ENCODE data around the gene ARHGAP24.

ARHGAP24 gene

DNA sequence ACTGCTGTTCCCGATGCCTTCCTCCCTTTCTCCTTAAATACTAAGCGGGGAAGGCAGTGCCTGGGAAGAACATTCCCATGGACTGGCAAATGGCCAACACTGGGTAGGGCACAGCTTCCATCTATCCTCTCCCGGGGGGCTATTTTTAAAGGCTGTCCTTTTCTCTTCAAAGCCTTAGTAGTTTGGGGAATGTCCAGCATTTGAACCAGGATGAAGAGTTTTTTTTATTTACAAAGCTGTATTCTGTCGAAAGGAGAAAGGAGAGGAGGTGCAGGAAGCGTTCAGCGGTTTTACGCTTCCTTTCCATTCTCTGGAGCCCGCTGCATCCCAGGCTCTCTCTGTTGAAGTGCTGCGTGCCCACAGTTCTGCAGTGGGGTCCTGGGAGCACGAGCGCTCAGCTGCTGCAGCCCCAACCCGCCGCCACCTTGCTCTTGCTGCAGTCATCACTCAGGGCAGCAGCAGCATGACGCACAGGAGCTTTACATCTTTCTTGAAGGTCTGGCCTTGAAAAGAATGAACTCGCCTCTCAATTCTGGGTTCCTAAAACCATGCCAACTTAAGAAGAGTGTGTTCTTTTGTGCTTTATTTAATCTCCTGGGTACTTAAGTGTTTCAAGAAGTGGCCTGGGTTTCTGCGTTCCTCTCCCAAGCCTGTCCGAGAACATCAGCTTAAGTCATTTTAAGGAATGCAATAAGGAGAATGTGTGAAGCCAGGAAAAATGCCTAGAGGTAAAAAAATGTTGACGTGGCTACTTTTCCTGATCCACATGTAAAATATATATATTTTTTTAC is 457.7 kb downstream of the ARHGAP24 start:
- Histone ChIP-seq H3K27me3 (ENCODE audit: insufficient read depth, low read length) (no peaks in the 10 kb centered on the region), H3K4me3 (ENCODE audit: low read depth, low read length) (peak overlapping the region; percentile 10; the same call in 1 of the 2 replicates), H3K79me2 (ENCODE audit: control insufficient read depth, insufficient read depth, low read length, unreplicated experiment) (peaks cover 6% of the 10 kb centered on the region), H2AFZ (ENCODE audit: low read length, unreplicated experiment) (no peak overlapping the region), H3K4me1 (ENCODE audit: control insufficient read depth, insufficient read depth, low read length, unreplicated experiment) (peaks cover 14% of the 10 kb centered on the region), H3K27ac (ENCODE audit: low read depth, low read length) (no peak overlapping the region), H3K36me3 (ENCODE audit: insufficient read depth, low read length) (no peaks in the 10 kb centered on the region; the same call in 1 of the 2 replicates)

DNA sequence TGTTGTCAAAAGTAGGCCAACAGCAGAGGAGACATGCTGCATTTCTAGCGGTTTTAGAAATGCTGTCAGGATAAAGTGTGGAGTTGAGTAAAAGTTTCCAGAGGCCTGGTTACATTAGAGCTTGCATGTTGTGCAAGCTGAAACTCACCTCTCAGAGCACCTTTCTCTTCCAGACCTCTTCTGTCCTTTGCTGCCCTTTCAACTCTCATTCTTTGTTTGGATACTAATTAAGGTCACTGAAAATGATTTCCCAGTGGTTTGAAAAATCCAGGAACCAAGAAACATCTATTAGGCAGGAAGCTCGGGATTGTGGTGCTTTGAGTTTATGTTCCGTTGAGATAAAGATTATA is 458.3 kb downstream of the ARHGAP24 start:
- H3K36me3 ChIP-seq (ENCODE audit: insufficient read depth, low read length), result no peaks in the 10 kb centered on the region; the same call in 1 of the 2 replicates
- H3K79me2 ChIP-seq (ENCODE audit: control insufficient read depth, insufficient read depth, low read length, unreplicated experiment), result peaks cover 7% of the 10 kb centered on the region
- H3K27ac ChIP-seq (ENCODE audit: low read depth, low read length), result no peak overlapping the region
- no peaks in the 10 kb centered on the region for H3K27me3 ChIP-seq (ENCODE audit: insufficient read depth, low read length)
- H2AFZ ChIP-seq (ENCODE audit: low read length, unreplicated experiment), result no peak overlapping the region
- no peak overlapping the region for H3K4me3 ChIP-seq (ENCODE audit: low read depth, low read length)
- peaks cover 10% of the 10 kb centered on the region for H3K4me1 ChIP-seq (ENCODE audit: control insufficient read depth, insufficient read depth, low read length, unreplicated experiment)

DNA sequence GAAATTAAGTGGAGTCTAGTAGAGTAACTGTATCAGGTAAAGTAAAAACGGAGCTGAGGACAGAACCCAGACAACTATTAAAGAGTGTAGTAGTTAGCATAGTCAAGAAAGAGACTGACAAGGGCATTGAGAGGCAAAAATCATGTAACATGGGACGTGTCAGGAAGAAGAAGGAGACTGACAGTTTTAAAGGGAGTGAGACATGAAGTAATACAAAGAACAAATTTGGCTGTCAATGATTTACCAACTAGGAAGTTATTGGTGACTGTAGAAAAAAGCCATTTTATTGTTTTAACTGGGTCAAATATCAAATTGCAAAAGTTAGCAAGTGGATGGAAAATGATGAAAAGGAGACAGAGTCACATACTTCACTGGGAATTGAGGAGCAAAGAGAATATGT is 462.6 kb downstream of the ARHGAP24 start:
- Histone ChIP-seq H3K36me3 (ENCODE audit: insufficient read depth, low read length) (no peaks in the 10 kb centered on the region), H3K4me3 (ENCODE audit: low read depth, low read length) (no peak overlapping the region), H3K27me3 (ENCODE audit: insufficient read depth, low read length) (no peaks in the 10 kb centered on the region), H3K79me2 (ENCODE audit: control insufficient read depth, insufficient read depth, low read length, unreplicated experiment) (peaks cover 9% of the 10 kb centered on the region), H3K4me1 (ENCODE audit: control insufficient read depth, insufficient read depth, low read length, unreplicated experiment) (peaks cover 8% of the 10 kb centered on the region), H3K27ac (ENCODE audit: low read depth, low read length) (no peak overlapping the region), H2AFZ (ENCODE audit: low read length, unreplicated experiment) (no peak overlapping the region)

DNA sequence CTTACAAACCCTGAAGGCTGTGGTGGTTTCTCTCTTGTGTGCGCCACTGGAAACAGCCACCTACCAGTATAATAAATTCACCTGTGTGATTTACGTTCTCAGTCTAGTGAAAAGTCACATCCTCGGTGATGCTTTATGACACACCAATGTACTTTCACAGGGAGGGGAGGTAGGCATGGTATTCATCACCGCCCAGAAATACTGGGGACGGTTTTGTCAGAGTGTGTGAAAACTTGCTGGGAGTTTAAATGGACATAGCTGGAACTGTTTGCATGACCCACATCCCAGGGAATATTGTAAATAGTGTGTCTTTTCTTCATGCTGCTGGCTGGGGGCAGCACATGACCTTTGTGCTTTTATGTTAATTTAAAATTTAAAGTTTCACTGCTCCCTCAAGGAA is 463.1 kb downstream of the ARHGAP24 start:
- no peak overlapping the region for H3K4me3 ChIP-seq (ENCODE audit: low read depth, low read length)
- no peaks in the 10 kb centered on the region for H3K36me3 ChIP-seq (ENCODE audit: insufficient read depth, low read length)
- peaks cover 9% of the 10 kb centered on the region for H3K79me2 ChIP-seq (ENCODE audit: control insufficient read depth, insufficient read depth, low read length, unreplicated experiment)
- H2AFZ ChIP-seq (ENCODE audit: low read length, unreplicated experiment), result no peak overlapping the region
- no peaks in the 10 kb centered on the region for H3K27me3 ChIP-seq (ENCODE audit: insufficient read depth, low read length)
- peaks cover 8% of the 10 kb centered on the region for H3K4me1 ChIP-seq (ENCODE audit: control insufficient read depth, insufficient read depth, low read length, unreplicated experiment)
- H3K27ac ChIP-seq (ENCODE audit: low read depth, low read length), result no peak overlapping the region

DNA sequence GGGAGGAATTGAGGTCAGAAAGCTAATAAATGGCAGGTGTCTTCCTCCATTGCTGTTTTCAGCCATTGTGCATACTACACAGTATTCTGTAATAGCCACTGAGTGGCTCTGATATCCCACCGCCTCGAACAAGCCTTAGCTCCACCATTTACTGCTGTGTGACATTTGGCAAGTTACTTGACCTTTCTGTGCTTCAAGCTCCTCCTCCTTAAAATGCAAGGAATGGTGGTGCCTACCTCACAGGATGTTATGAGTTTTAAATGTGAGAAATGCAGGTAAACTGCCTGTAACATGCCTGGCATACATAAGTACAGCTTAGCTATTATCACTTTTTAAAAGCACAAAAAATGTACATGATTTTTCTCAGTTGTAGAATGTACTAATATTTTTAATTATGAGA is 464.0 kb downstream of the ARHGAP24 start:
- peak overlapping the region; percentile 52; the same call in 1 of the 2 replicates for H3K27ac ChIP-seq (ENCODE audit: low read depth, low read length)
- peaks cover 8% of the 10 kb centered on the region for H3K4me1 ChIP-seq (ENCODE audit: control insufficient read depth, insufficient read depth, low read length, unreplicated experiment)
- H3K27me3 ChIP-seq (ENCODE audit: insufficient read depth, low read length), result no peaks in the 10 kb centered on the region
- H3K4me3 ChIP-seq (ENCODE audit: low read depth, low read length), result peak overlapping the region; percentile 76
- no peaks in the 10 kb centered on the region for H3K36me3 ChIP-seq (ENCODE audit: insufficient read depth, low read length)
- H2AFZ ChIP-seq (ENCODE audit: low read length, unreplicated experiment), result no peak overlapping the region
- H3K79me2 ChIP-seq (ENCODE audit: control insufficient read depth, insufficient read depth, low read length, unreplicated experiment), result peaks cover 9% of the 10 kb centered on the region

DNA sequence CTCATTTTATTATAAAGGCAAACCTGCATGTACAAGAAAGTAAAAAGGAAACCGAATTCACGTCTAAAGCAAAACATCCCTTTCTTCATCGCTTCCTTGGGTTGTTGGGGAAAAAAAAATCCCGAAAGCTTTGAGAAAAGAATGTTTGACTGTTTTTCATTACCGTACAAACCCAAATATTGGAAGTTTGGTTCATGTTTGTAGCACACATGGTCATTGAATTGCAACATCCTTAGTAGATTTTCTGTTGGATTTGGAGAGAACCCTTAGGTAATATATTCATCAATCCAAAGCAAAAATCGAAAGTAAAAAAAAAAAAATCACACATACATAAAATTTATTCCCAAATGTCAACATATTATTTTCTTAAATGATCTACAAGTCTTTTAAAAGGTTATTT is 464.6 kb downstream of the ARHGAP24 start:
- Histone ChIP-seq H2AFZ (ENCODE audit: low read length, unreplicated experiment) (no peak overlapping the region), H3K4me3 (ENCODE audit: low read depth, low read length) (peak overlapping the region; percentile 76), H3K27me3 (ENCODE audit: insufficient read depth, low read length) (no peaks in the 10 kb centered on the region)

DNA sequence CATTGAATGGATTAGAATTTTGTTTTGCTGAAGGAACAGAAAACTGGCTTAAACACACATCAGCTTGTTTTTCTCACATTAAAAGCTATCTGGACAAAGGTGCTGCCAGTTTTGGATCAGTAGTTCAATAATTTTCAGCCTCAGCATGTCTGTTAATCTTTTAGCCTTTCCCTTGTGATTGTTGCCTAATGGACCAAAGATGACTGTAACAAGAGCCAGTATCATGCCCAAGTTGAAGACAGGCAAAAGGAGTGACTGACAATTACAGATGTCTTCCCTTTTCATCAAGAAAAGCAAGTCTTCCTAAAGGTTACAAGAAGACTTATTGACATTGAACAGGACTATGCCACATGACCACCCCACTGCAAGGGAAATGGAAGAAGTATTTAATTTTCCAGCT is 465.2 kb downstream of the ARHGAP24 start:
- Histone ChIP-seq H3K27ac (ENCODE audit: low read depth, low read length) (peak overlapping the region; percentile 52), H3K4me1 (ENCODE audit: control insufficient read depth, insufficient read depth, low read length, unreplicated experiment) (peaks cover 8% of the 10 kb centered on the region), H3K27me3 (ENCODE audit: insufficient read depth, low read length) (no peaks in the 10 kb centered on the region), H3K4me3 (ENCODE audit: low read depth, low read length) (peak overlapping the region; percentile 76), H3K36me3 (ENCODE audit: insufficient read depth, low read length) (no peaks in the 10 kb centered on the region), H2AFZ (ENCODE audit: low read length, unreplicated experiment) (no peak overlapping the region), H3K79me2 (ENCODE audit: control insufficient read depth, insufficient read depth, low read length, unreplicated experiment) (peaks cover 9% of the 10 kb centered on the region)

More for the DNA sequence above, 464.6 kb downstream of the ARHGAP24 start:
- Histone ChIP-seq H3K4me1 (ENCODE audit: control insufficient read depth, insufficient read depth, low read length, unreplicated experiment) (peaks cover 8% of the 10 kb centered on the region), H3K79me2 (ENCODE audit: control insufficient read depth, insufficient read depth, low read length, unreplicated experiment) (peaks cover 9% of the 10 kb centered on the region), H3K27ac (ENCODE audit: low read depth, low read length) (peak overlapping the region; percentile 52), H3K36me3 (ENCODE audit: insufficient read depth, low read length) (no peaks in the 10 kb centered on the region)

DNA sequence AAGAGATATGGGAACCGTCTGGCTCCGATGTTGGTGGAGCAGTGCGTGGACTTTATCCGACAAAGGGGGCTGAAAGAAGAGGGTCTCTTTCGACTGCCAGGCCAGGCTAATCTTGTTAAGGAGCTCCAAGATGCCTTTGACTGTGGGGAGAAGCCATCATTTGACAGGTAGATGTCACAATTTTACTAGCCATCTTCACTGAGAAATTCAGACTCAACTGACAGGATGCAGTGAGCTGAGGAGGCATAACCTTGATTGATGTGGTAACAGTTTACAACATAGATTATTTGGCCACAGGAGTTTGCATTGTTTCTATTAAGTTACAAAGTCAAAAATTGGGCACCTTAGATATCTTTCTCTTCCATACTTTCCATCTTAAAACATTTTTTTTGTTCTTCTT is 467.2 kb downstream of the ARHGAP24 start:
- peaks cover 11% of the 10 kb centered on the region for H3K79me2 ChIP-seq (ENCODE audit: control insufficient read depth, insufficient read depth, low read length, unreplicated experiment)
- H3K36me3 ChIP-seq (ENCODE audit: insufficient read depth, low read length), result no peaks in the 10 kb centered on the region
- H3K4me1 ChIP-seq (ENCODE audit: control insufficient read depth, insufficient read depth, low read length, unreplicated experiment), result peaks cover 8% of the 10 kb centered on the region
- no peak overlapping the region for H2AFZ ChIP-seq (ENCODE audit: low read length, unreplicated experiment)
- no peak overlapping the region for H3K4me3 ChIP-seq (ENCODE audit: low read depth, low read length)
- H3K27ac ChIP-seq (ENCODE audit: low read depth, low read length), result no peak overlapping the region
- no peaks in the 10 kb centered on the region for H3K27me3 ChIP-seq (ENCODE audit: insufficient read depth, low read length)

DNA sequence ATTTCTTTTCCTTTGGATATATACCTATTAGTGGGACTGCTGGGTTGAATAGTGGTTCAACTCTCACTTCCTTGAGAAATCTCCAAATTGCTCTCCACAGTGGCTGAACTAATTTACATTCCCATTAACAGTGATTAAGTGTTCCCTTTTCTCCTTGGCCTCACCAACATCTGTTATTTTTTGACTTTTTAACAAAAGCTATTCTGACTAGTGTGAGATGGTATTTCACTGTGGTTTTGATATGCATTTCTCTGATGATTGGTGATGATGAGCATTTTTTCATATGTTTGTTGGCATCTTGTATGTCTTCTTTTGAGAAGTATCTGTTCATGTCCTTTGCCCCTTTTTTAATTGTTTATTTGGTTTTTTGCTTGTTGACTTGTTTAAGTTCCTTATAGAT is 471.9 kb downstream of the ARHGAP24 start:
- Histone ChIP-seq H3K79me2 (ENCODE audit: control insufficient read depth, insufficient read depth, low read length, unreplicated experiment) (peaks cover 15% of the 10 kb centered on the region), H3K4me3 (ENCODE audit: low read depth, low read length) (no peak overlapping the region), H3K27me3 (ENCODE audit: insufficient read depth, low read length) (no peaks in the 10 kb centered on the region)

DNA sequence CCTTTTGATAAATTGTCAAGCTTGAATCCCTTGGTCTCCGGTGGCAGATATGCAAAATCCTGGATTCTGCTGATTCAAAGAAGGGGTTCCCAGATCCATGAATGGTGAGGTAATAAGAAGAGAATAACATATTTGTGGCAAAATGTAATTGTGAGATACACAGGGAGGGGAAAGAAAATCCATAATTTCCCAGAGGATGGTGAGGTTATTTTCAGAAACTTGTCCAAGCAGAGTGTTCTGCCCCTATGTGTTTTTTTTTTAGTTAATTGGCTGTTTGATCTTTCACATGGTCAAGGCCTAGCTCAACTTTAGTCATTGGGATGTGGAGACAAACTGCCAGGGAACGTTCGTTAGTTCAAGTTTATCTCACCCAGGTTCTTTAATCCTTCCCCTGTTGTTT is 476.1 kb downstream of the ARHGAP24 start:
- H3K36me3 ChIP-seq (ENCODE audit: insufficient read depth, low read length), result no peaks in the 10 kb centered on the region
- H3K79me2 ChIP-seq (ENCODE audit: control insufficient read depth, insufficient read depth, low read length, unreplicated experiment), result peaks cover 27% of the 10 kb centered on the region
- H2AFZ ChIP-seq (ENCODE audit: low read length, unreplicated experiment), result no peak overlapping the region

More for the DNA sequence above, 471.9 kb downstream of the ARHGAP24 start:
- H3K27ac ChIP-seq (ENCODE audit: low read depth, low read length), result no peak overlapping the region
- no peak overlapping the region for H2AFZ ChIP-seq (ENCODE audit: low read length, unreplicated experiment)
- no peaks in the 10 kb centered on the region for H3K4me1 ChIP-seq (ENCODE audit: control insufficient read depth, insufficient read depth, low read length, unreplicated experiment)
- no peaks in the 10 kb centered on the region for H3K36me3 ChIP-seq (ENCODE audit: insufficient read depth, low read length)

DNA sequence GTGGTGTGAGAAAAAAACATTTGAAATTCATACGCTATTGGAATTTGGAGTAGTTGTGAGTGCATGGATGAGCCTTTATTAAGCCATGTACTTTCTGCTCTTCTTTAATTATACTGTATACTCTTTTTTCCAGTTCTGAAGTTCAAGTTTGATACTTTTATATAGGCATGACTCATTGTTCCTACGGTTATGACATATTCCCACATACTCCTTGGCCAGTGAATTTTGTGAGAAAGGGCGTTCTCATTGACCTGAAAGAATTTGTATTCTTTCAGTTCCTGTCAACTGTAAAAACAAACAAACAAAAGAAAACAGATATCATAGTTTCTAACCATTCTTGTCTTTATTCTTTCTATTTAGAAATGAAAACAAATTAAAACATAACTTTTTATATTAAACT is 477.6 kb downstream of the ARHGAP24 start:
- Histone ChIP-seq H2AFZ (ENCODE audit: low read length, unreplicated experiment) (no peak overlapping the region), H3K36me3 (ENCODE audit: insufficient read depth, low read length) (no peaks in the 10 kb centered on the region), H3K4me3 (ENCODE audit: low read depth, low read length) (peak overlapping the region; percentile 25; the same call in 1 of the 2 replicates), H3K4me1 (ENCODE audit: control insufficient read depth, insufficient read depth, low read length, unreplicated experiment) (peaks cover 23% of the 10 kb centered on the region), H3K79me2 (ENCODE audit: control insufficient read depth, insufficient read depth, low read length, unreplicated experiment) (peaks cover 23% of the 10 kb centered on the region), H3K27me3 (ENCODE audit: insufficient read depth, low read length) (no peaks in the 10 kb centered on the region), H3K27ac (ENCODE audit: low read depth, low read length) (peak overlapping the region; percentile 96)

More for the DNA sequence above, 476.1 kb downstream of the ARHGAP24 start:
- Histone ChIP-seq H3K4me1 (ENCODE audit: control insufficient read depth, insufficient read depth, low read length, unreplicated experiment) (peaks cover 23% of the 10 kb centered on the region), H3K27me3 (ENCODE audit: insufficient read depth, low read length) (no peaks in the 10 kb centered on the region), H3K4me3 (ENCODE audit: low read depth, low read length) (no peak overlapping the region), H3K27ac (ENCODE audit: low read depth, low read length) (peak overlapping the region; percentile 96)

Data from ACC112 (cell line).